ENCODE results near the gene KLHL21. TPM values are rescaled to one million over a fixed set of nuclear protein-coding genes. Genes with fewer than 3 reads are reported as not detected.
A peak's percentile ranks its signal among the peaks of the same experiment; 100 is the strongest.

Gene KLHL21
- total and polyA plus RNA-seq, 9 of the 15 experiments (the other 6 are each of a cell fraction or from before 2014, with no cell fraction given), result 2.1 to 42.1 (median 17.5) TPM

DNA sequence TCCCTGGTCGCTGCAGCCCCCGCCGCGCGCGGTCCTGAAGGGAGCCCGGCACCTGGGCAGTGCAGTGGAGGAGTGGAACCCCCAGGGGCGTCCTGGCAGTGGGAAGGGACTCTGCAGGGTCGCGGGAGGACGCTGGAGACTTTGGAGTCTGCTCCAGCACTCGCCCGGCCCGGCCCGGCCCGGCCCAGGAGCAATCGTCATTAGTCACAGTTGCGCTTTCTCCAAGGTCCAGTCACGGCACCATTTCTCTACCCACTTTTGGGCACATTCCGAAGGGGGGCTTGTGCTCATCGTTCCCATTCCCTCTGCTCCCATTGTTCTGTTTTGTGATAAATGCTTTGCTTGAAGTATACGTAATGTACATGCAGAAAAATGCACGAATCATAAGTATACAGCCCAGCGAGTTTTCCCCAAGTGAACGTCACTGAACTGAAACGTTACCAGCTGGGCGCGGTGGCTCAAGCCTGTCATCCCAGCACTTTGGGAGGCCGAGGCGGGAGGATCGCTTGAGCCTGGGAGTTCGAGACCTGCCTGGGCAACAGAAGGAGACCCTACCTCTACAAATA, 23.0 kb upstream of the KLHL21 start:
- no peaks in the 10 kb centered on the region for H3K9me3 ChIP-seq (replicated peaks; ENCODE audit: control insufficient read depth, insufficient read depth, low read depth, low read length)
- DNase-seq (ENCODE audit: extremely low read depth in 1 of 4, low spot score in 3 of 4) (peak in 1 of 4 experiments; percentile 46), FAIRE-seq (peak; percentile 11), ATAC-seq (peak; percentile 50)
- CTCF ChIA-PET (ENCODE audit: low intra/inter-chr PET ratio), result no interaction called here
- peaks cover 12 to 48% of the 10 kb centered on the region in 2 experiments; a peak in 4 of 5 replicates for H3K4me1 ChIP-seq (replicated peaks in 1 of 2; ENCODE audit: control insufficient read depth in 2 of 2, insufficient read depth in 2 of 2, low read length in 2 of 2)
- 0 out of 2 replicates have a peak overlapping the region, but pooled peaks have one; percentile 66 for H2AFZ ChIP-seq (ENCODE audit: low read depth, low read length)
- POLR2A ChIA-PET, result interaction anchor here (0.6 to 1.3 kb wide), 5 partner anchors 10 to 53 kb away, joined by 3 to 6 read pairs (median 4); partner anchors contain the start of gene KLHL21
- H3K27me3 ChIP-seq (ENCODE audit: control insufficient read depth in 2 of 2, insufficient read depth in 2 of 2, low read length in 2 of 2), result no peaks in the 10 kb centered on the region
- peak overlapping the region; percentile 74; the same call in 2 of the 3 replicates for H3K27ac ChIP-seq (ENCODE audit: extremely low read depth, low read depth, low read length)
- peaks cover 79% of the 10 kb centered on the region for H3K36me3 ChIP-seq (ENCODE audit: control insufficient read depth, insufficient read depth, low read length)
- WGBS (ENCODE audit: insufficient coverage, low coverage, missing lambda C conversion rate), result 3% methylated on average over 26 of the region's 32 CpGs
- H3K79me2 ChIP-seq (ENCODE audit: control insufficient read depth, insufficient read depth, low read length), result peaks cover 53% of the 10 kb centered on the region
- peaks cover 19% of the 10 kb centered on the region; the same call in 1 of the 2 replicates for H4K20me1 ChIP-seq (replicated peaks; ENCODE audit: control insufficient read depth, insufficient read depth, low read length)
- peak overlapping the region; percentile 71 to 90 for H3K9ac ChIP-seq (ENCODE audit: insufficient read depth in 1 of 2, low read depth in 2 of 2, low read length in 2 of 2)
- peak overlapping the region; percentile 91 for H3K4me3 ChIP-seq
- no peaks in the 10 kb centered on the region for H3K9me1 ChIP-seq (ENCODE audit: control insufficient read depth, insufficient read depth, low read length)
- intact Hi-C loops (cut with micrococcal nuclease), result loop anchor here (2.0 kb wide), 1 partner anchor 13 kb away; the partner anchor contains the start of gene PHF13
- no TSS peak for BruUV-seq (replicated peaks)
- H3K4me2 ChIP-seq (ENCODE audit: insufficient read depth, low read length), result peak overlapping the region; percentile 94
- in situ Hi-C loops (cut with MboI), result no loop called here
- TF ChIP-seq SP1 (CRISPR knock-in tag; IDR thresholded peaks at IDR 0.05) (no peak), ZNF263 (CRISPR knock-in tag; IDR thresholded peaks at IDR 0.05; ENCODE audit: borderline replicate concordance) (peak; percentile 40; the same call in 1 of the 2 replicates), SAP30 (IDR thresholded peaks at IDR 0.05; ENCODE audit: borderline replicate concordance, insufficient read depth, low read depth, low read length, poor library complexity, severe bottlenecking) (peak; percentile 19), HMG20A (CRISPR knock-in tag; conservative IDR thresholded peaks at IDR 0.05) (no peak), CEBPB (tag; IDR thresholded peaks at IDR 0.05) (no peak), SLC30A9 (CRISPR knock-in tag; IDR thresholded peaks at IDR 0.05) (no peak)
- TF ChIP-seq, protein P1, sequence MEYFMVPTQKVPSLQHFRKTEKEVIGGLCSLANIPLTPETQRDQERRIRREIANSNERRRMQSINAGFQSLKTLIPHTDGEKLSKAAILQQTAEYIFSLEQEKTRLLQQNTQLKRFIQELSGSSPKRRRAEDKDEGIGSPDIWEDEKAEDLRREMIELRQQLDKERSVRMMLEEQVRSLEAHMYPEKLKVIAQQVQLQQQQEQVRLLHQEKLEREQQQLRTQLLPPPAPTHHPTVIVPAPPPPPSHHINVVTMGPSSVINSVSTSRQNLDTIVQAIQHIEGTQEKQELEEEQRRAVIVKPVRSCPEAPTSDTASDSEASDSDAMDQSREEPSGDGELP (CRISPR knock-in tag; IDR thresholded peaks at IDR 0.05; ENCODE audit: borderline replicate concordance), result peak; percentile 83
- TF ChIP-seq, protein P2, sequence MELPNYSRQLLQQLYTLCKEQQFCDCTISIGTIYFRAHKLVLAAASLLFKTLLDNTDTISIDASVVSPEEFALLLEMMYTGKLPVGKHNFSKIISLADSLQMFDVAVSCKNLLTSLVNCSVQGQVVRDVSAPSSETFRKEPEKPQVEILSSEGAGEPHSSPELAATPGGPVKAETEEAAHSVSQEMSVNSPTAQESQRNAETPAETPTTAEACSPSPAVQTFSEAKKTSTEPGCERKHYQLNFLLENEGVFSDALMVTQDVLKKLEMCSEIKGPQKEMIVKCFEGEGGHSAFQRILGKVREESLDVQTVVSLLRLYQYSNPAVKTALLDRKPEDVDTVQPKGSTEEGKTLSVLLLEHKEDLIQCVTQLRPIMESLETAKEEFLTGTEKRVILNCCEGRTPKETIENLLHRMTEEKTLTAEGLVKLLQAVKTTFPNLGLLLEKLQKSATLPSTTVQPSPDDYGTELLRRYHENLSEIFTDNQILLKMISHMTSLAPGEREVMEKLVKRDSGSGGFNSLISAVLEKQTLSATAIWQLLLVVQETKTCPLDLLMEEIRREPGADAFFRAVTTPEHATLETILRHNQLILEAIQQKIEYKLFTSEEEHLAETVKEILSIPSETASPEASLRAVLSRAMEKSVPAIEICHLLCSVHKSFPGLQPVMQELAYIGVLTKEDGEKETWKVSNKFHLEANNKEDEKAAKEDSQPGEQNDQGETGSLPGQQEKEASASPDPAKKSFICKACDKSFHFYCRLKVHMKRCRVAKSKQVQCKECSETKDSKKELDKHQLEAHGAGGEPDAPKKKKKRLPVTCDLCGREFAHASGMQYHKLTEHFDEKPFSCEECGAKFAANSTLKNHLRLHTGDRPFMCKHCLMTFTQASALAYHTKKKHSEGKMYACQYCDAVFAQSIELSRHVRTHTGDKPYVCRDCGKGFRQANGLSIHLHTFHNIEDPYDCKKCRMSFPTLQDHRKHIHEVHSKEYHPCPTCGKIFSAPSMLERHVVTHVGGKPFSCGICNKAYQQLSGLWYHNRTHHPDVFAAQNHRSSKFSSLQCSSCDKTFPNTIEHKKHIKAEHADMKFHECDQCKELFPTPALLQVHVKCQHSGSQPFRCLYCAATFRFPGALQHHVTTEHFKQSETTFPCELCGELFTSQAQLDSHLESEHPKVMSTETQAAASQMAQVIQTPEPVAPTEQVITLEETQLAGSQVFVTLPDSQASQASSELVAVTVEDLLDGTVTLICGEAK (IDR thresholded peaks at IDR 0.05), result 0 out of 2 replicates have a peak, but pooled peaks have one; percentile 16
- TF ChIP-seq, protein P2 (CRISPR knock-in tag; IDR thresholded peaks at IDR 0.05), result no peak
